Measurements from ENCODE around the gene SLC25A6.

GRCh38 chrX:1391370-1391706 is 575 bp downstream of the SLC25A6 start:
- TF ChIP-seq, protein P1, sequence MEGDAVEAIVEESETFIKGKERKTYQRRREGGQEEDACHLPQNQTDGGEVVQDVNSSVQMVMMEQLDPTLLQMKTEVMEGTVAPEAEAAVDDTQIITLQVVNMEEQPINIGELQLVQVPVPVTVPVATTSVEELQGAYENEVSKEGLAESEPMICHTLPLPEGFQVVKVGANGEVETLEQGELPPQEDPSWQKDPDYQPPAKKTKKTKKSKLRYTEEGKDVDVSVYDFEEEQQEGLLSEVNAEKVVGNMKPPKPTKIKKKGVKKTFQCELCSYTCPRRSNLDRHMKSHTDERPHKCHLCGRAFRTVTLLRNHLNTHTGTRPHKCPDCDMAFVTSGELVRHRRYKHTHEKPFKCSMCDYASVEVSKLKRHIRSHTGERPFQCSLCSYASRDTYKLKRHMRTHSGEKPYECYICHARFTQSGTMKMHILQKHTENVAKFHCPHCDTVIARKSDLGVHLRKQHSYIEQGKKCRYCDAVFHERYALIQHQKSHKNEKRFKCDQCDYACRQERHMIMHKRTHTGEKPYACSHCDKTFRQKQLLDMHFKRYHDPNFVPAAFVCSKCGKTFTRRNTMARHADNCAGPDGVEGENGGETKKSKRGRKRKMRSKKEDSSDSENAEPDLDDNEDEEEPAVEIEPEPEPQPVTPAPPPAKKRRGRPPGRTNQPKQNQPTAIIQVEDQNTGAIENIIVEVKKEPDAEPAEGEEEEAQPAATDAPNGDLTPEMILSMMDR (IDR thresholded peaks at IDR 0.05): no peak
- no peak for TF ChIP-seq EP300 (IDR thresholded peaks at IDR 0.05)

Data from sigmoid colon (tissue), 4 donors.